Erythroblast (primary cell): ENCODE measurements around the gene SNRPD2.

Source experiments
- GATA1 ChIP-seq: IDR thresholded peaks from 2 replicates; pipeline ENCODE4 v1.6.1; 2011; ENCODE audit warnings: low read depth, mild to moderate bottlenecking, control low read depth, low read length, moderate library complexity
- POLR2A ChIP-seq: IDR thresholded peaks from 2 replicates; pipeline ENCODE4 v1.6.1; 2011; ENCODE audit warnings: mild to moderate bottlenecking, low read length

DNA sequence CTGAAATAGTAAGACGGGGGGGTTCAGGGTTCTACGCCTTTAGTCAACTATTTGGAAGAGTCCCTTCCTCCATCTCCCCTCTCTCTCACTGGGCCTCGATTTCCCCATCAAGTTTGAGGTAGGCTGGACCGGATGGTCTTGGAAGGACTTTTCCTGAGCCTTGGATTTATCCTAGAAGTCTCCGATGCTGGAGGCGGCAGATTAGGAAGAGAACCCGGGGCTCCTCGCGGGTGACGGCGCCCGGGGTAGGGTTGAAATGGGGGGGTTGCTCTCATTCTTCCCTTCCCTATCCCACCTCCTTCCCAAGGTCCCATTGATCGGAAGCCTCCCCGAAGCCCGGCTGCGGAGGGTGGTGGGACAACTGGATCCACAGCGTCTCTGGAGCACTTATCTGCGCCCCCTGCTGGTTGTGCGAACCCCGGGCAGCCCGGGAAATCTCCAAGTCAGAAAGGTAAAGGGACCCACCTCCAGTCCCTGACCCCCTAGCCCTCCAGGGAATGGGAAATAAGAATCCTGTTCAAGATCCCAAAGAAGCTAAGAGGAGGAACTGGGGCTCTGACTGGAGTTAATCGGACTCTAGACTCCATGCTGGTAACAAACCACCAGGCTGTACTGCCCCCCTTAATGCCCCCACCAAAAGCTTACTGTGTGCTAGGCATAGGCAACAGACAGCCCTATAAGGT, 1.5 kb upstream of the SNRPD2 start:
- TF ChIP-seq POLR2A (no peak), GATA1 (no peak)
